GM12873 (cell line): ENCODE measurements around the gene MBOAT2.
A peak's percentile ranks its signal among the peaks of the same experiment; 100 is the strongest.

ENCODE experiments used
- TF ChIP-seq, protein P1 (sequence below): IDR thresholded peaks from 2 replicates; pipeline ENCODE4 v1.5.1; 2012; ENCODE audit warnings: low read depth, mild to moderate bottlenecking, moderate library complexity, low read length, control low read depth; ENCODE audit not compliant: insufficient read depth; ENCODE audit errors: missing control alignments

Gene MBOAT2

DNA sequence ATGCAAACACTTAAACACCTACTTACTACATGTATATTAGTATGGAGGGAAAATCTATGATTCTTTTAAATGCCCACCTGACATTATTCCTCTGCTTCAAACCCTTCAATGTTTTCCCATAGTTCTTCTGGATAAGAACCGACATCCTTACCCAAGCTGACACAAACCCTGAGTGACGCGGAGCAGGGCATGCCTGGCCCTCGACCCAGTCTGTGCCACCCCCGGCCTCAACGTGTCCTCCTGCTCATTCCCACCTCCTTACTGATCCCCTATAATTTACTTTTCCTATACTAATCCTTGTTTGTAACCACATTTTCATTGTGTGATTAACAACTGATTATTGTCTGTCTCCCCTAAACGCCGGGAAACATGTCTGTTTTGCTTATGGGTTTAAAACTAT lies 183.5 kb downstream of the MBOAT2 start:
- TF ChIP-seq, protein P1, sequence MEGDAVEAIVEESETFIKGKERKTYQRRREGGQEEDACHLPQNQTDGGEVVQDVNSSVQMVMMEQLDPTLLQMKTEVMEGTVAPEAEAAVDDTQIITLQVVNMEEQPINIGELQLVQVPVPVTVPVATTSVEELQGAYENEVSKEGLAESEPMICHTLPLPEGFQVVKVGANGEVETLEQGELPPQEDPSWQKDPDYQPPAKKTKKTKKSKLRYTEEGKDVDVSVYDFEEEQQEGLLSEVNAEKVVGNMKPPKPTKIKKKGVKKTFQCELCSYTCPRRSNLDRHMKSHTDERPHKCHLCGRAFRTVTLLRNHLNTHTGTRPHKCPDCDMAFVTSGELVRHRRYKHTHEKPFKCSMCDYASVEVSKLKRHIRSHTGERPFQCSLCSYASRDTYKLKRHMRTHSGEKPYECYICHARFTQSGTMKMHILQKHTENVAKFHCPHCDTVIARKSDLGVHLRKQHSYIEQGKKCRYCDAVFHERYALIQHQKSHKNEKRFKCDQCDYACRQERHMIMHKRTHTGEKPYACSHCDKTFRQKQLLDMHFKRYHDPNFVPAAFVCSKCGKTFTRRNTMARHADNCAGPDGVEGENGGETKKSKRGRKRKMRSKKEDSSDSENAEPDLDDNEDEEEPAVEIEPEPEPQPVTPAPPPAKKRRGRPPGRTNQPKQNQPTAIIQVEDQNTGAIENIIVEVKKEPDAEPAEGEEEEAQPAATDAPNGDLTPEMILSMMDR = no peak

DNA sequence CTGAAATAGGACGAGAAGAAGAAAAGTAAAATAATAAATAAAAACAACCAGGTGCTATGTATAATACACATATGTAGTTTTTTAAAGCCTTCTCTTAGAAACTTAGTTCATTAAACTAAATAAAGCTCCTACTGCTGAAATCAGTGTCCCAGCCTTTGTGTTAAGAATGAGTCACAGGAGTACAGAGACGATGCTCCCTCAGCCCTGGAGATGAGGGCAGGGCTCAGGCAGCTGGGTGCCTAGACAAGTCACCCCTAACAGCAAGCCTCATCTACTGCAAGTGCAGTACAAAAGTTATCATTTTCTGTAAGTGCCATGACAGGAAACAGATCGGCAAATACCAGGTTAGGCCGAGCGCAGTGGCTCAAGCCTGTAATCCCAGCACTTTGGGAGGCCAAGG lies 184.3 kb downstream of the MBOAT2 start:
- TF ChIP-seq, protein P1 = no peak

DNA sequence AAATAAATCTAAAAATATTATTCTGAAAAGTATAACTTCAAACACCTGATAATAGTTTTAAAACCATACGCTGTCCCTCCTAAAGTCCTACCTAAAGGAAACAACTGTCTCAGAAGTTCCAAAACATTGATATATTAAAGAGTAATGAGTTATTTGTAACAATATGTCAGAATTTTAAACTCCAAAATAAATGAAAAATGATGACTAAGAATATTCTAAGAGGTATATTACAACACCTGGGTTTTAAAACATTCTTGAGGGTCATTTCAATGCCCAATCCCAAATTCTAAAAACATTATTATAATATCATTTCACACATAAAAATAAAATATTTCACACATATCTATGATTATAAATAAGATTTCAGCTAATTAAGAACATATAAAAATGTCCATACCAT lies 186.3 kb downstream of the MBOAT2 start:
- TF ChIP-seq, protein P1 = no peak

DNA sequence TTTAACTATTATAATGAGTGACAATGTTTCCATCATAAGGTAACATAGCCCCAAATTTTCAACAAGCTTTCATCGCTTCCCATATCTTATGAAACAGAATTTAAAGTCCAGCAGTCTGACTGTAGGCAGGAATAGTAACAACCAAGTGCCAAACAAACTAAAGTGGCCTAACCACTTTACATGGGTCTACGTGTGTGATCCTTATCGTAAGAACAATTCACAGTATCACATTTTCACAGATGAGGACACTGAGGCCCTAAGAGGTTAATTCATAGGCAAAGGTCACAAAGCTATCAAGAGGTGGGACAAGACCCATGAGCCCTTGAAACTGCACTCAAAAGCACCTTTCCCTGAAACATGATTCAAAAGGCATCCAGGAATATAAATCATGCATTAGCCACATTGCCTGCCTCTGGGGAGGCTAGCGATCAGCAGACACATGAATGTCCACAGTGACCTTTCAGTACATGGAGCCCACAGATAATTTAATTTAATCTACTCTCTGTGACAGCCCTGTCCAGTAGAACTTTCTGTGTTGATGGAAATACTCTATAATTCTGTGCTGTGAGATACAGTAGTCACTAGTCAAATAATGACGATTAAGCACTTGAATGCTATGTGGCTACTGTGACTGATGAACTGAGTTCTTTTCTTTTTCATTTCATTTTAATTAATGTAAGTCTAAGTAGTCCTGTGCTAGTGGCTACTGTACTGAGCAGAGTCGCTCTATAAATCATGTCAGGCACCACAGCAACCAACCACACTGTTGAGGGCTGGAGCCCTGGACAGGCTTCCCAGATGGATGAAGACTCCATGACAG lies 196.4 kb downstream of the MBOAT2 start:
- TF ChIP-seq, protein P1 = no peak

DNA sequence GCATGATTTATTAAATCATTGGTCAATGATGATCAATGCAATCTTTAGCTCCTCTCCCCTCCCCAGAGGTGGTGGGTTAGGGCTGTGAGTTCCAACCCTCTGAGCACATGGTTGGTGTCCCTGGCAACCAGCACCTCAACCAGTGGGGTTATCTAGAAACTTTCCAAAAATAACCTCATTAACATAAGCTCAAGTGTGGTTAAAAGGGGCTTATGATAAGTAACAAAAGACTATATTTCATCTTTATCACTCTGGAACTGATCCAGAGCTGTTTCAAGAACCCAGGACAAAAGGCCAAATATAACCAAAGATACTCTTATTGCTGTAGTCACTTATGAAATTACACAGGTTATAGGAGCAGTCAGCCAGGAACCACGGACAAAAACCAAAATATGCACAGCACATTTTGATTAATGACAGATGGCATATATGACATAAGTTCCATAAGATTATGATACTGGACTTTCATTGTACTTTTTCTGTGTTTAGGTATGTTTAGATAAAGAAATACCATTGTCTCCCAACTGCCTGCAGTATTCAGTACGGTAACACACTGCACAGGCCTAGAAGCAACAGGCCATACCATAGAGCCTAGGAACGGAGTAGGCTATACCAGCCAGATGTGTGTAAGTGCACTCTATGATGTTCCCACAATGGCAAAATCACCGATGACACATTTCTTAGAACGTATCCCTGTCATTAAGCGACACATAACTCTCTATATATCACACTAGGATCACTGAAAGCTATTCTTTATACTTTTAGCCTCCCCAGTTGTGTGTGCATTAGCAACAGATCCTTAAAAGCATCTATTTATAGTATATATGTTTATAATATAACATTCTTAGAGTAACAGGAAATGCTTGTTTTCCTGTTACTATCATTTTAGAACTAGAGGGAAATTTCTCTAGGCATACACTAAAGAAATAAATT lies 197.9 kb downstream of the MBOAT2 start:
- TF ChIP-seq, protein P1 = no peak

DNA sequence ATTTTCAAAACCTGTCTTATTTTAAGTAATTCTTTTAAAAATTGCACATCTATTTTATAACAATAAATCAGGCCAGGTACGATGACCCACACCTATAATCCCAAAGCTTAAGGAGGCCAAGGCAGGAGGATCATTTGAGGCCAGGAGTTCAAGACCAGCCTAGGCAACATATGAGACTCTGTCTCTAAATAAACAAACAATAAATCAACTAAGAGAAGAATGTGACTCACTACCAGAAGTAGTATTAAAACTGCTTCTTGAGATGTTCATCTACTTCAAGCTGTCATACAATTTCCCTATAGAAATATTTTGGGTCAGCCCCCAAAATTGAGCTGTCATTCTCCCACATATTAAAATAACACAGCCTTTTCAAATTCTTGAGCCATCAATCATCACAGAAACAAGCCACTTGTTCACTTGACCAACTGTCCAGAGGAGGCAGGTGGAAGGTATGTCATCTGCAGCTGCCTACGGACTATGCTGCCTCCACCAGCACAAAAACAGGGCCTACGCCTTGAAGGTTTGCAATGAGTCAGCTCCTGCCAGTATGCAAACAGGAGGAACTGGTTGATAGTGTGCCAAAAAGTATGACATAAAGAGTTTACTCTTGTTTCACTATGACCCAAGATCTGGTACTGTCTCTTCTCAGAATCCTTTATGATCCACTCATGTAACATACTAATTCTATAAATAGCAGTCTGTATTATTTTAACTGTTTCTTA lies 199.7 kb downstream of the MBOAT2 start:
- TF ChIP-seq, protein P1 = peak; percentile 3

DNA sequence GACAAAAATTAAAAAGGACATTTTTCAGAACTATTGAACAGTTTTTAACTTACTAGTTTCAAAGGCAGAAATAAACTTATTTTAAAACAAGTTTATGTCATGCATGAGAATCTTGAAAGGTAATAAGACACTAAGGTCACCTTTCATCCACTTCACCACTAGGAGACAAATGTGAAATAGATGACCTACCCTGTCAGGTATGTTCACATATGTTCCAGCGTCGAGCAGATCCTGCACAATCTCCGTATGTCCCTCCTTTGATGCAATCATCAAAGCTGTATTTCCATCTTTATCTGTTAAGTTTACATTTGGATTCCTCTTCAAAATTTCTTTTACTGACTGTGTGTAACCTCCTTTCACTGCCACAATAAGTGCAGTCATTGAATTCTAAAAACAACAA lies 200.7 kb downstream of the MBOAT2 start:
- TF ChIP-seq, protein P1 = no peak
